HCT116 (cell line): ENCODE data around the gene GRK5. TPM values are rescaled to one million over a fixed set of nuclear protein-coding genes. Genes with fewer than 3 reads are reported as not detected.

Experiments
- ATAC-seq: fragments of 200-7000 bp; cut with Tn5 transposase; 2 replicates; pipeline ENCODE4 v1.9.1; 2020; ENCODE audit warnings: mild to moderate bottlenecking, moderate library complexity
- BruUV-seq: library from RNA; stranded (reverse); fragments of 400-500 nt; replicated peaks from 2 replicates; lab custom pipeline; 2021; lab: Mats Ljungman, UMichigan
- CTCF ChIA-PET: fragments of 300-600 bp; sonication (Branson Sonifier 250); formaldehyde crosslinking; loops from one replicate; lab custom pipeline; 2021; ENCODE audit warnings: antibody characterized with exemption; lab: Charles Lee
- POLR2A ChIA-PET: fragments of 300-600, 350-600 bp; sonication (Branson Sonifier 250); formaldehyde crosslinking; loops from one replicate; lab custom pipeline; 2021; ENCODE audit warnings: antibody characterized with exemption; lab: Charles Lee
- RAD21 ChIA-PET, 2 experiments: fragments of 300-600 bp; sonication (Branson Sonifier 250); formaldehyde crosslinking; loops; one replicate each; lab custom pipeline; 2023; ENCODE audit warnings: low total read pairs in 2 of 2; ENCODE audit not compliant: uncharacterized antibody in 2 of 2, unreplicated experiment in 2 of 2, low non-redundant PET in 1 of 2; lab: Charles Lee
- DNase-seq: peaks from one replicate; pipeline ENCODE4 v3.0.0-alpha.2; 2010; ENCODE audit warnings: low read depth, low spot score
- H2AFZ ChIP-seq: fragments of 200-600 bp; shearing (Covaris generic), sonication (generic); 2 replicates; pipeline ENCODE4 v1.6.1; 2017; ENCODE audit warnings: low read depth, mixed run types, mixed read lengths, antibody characterized with exemption, low read length; ENCODE audit not compliant: poor library complexity, severe bottlenecking
- H3K27ac ChIP-seq: 2 replicates; pipeline ENCODE4 v1.5.1; 2012; ENCODE audit warnings: low read depth, low read length
- H3K27me3 ChIP-seq: fragments of 200-600 bp; sonication (generic); 2 replicates; pipeline ENCODE4 v1.6.1; 2016; ENCODE audit warnings: mixed run types, low read length, mixed read lengths; ENCODE audit not compliant: insufficient read depth
- H3K36me3 ChIP-seq, 2 experiments: fragments of 200-500 bp in 1 of 2; fragments of 200-600 bp in 1 of 2; sonication (Bioruptor generic) in 1 of 2; sonication (generic) in 1 of 2; 2 replicates each; pipeline versions ENCODE4 v1.5.1 to v1.6.1; 2014 to 2016; ENCODE audit warnings: low read length in 2 of 2, inconsistent platforms in 1 of 2, mixed read lengths in 1 of 2, mixed run types in 1 of 2; ENCODE audit not compliant: insufficient read depth in 2 of 2, control insufficient read depth in 1 of 2
- H3K4me1 ChIP-seq, 2 experiments: fragments of 200-600 bp in 1 of 2; sonication (generic) in 1 of 2; 2 replicates each; pipeline versions ENCODE4 v1.5.1 to v1.6.1; 2012 to 2017; ENCODE audit warnings: low read length in 2 of 2, inconsistent platforms in 1 of 2, mild to moderate bottlenecking in 1 of 2, mixed read lengths in 1 of 2, mixed run types in 1 of 2, moderate library complexity in 1 of 2; ENCODE audit not compliant: insufficient read depth in 2 of 2, control insufficient read depth in 1 of 2
- H3K4me2 ChIP-seq: fragments of 200-600 bp; sonication (generic); 2 replicates; pipeline ENCODE4 v1.6.1; 2017; ENCODE audit warnings: mixed run types, low read length, mixed read lengths
- H3K4me3 ChIP-seq, 2 experiments: fragments of 200-600 bp in 1 of 2; sonication (generic) in 1 of 2; replicated peaks in 1 of 2; 2 replicates each; pipeline ENCODE4 v1.5.1; 2011 to 2016; ENCODE audit warnings: low read length in 2 of 2, control low read depth in 1 of 2, low read depth in 1 of 2, mild to moderate bottlenecking in 1 of 2, mixed read lengths in 1 of 2, mixed run types in 1 of 2
- H3K79me2 ChIP-seq: fragments of 200-600 bp; sonication (generic); 2 replicates; pipeline ENCODE4 v1.6.1; 2017; ENCODE audit warnings: mild to moderate bottlenecking, mixed run types, low read length, moderate library complexity, mixed read lengths; ENCODE audit not compliant: insufficient read depth
- H3K9ac ChIP-seq: fragments of 200-600 bp; sonication (generic); 2 replicates; pipeline ENCODE4 v1.6.1; 2016; ENCODE audit warnings: low read length, mixed read lengths
- H3K9me2 ChIP-seq: fragments of 200-600 bp; sonication (generic), shearing (Covaris generic); 2 replicates; pipeline ENCODE4 v1.6.1; 2017; ENCODE audit warnings: mixed run types, mild to moderate bottlenecking, moderate library complexity; ENCODE audit not compliant: insufficient read depth
- H3K9me3 ChIP-seq, 2 experiments: fragments of 200-500 bp in 1 of 2; fragments of 200-600 bp in 1 of 2; sonication (Bioruptor generic) in 1 of 2; sonication (generic) in 1 of 2; 2 replicates each; pipeline ENCODE4 v1.6.1; 2014 to 2017; ENCODE audit warnings: low read length in 2 of 2, mixed read lengths in 2 of 2, inconsistent platforms in 1 of 2, low read depth in 1 of 2, mild to moderate bottlenecking in 1 of 2, mixed run types in 1 of 2, moderate library complexity in 1 of 2; ENCODE audit not compliant: control insufficient read depth in 1 of 2, insufficient read depth in 1 of 2
- H4K20me1 ChIP-seq: fragments of 200-600 bp; sonication (generic), shearing (Covaris generic); 2 replicates; pipeline ENCODE4 v1.6.1; 2017; ENCODE audit warnings: mixed run types, mild to moderate bottlenecking, moderate library complexity; ENCODE audit not compliant: insufficient read depth
- CBX3 ChIP-seq: IDR thresholded peaks from 2 replicates; pipeline ENCODE4 v1.6.1; 2012; ENCODE audit warnings: low read depth
- RAD21 ChIP-seq: IDR thresholded peaks from 2 replicates; pipeline ENCODE4 v1.6.1; 2012; ENCODE audit warnings: low read depth, mild to moderate bottlenecking
- YY1 ChIP-seq: IDR thresholded peaks from 2 replicates; pipeline ENCODE4 v1.6.1; 2011; ENCODE audit warnings: low read length, low read depth, moderate library complexity, mild to moderate bottlenecking; ENCODE audit not compliant: insufficient replicate concordance; ENCODE audit errors: extremely low read depth
- intact Hi-C: fragments of 100-400 bp; cut with micrococcal nuclease; formaldehyde crosslinking; loops from 2 replicates; pipeline ENCODE4 v1.10.0; 2022
- total RNA-seq: library from RNA; stranded (reverse); gene quantifications from one replicate; pipeline ENCODE4 v1.2.1, GENCODE V29; 2021; ENCODE audit not compliant: unreplicated experiment
- TF ChIP-seq, protein P1 (sequence below): IDR thresholded peaks from 2 replicates; pipeline ENCODE4 v1.6.1; 2012

GRK5 gene
- total RNA-seq, 1 experiment from 2014 or later = 7.3 TPM

DNA sequence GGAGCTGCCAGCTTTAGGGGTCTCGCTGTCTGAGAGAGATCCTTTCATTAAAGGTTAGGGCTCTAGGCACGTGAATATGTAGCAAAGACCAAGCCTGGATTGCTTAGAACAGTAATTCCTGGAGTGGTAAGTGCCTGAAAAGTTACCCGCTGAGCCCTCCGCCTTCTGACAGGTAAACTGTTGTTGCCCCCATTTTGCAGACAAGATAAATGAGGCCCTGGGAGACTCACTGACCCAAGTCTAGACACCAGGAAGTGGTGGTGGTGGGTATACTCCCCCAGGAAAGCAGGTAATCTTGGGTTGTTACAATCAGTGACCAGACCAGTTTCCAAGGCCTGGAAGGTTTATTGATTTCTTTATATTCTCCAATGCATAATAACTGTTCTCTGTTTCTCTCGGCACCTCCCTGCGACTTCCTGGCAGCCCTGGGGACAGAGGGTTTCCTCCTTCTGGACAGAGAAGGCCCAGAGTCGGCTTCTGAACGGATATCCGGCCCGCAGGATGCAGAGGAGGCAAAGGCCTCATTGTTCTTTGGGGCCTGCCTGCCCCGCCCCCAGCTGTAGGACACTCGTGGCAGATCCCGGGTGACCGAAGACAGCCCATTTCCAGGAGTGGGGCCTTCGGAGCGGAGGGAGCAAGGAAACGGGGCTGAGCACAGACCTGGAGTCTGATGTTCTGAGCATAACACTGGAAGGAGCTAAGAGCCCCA, 1.3 kb upstream of the GRK5 start:
- TSS peak; percentile 88 for BruUV-seq
- ChIA-PET POLR2A (interaction anchor here (1.0 to 1.8 kb wide), 3 partner anchors 48 to 110 kb away, joined by 3 to 10 read pairs (median 4); no protein-coding TSS in a partner anchor), CTCF (interaction anchor here (0.8 to 4.3 kb wide), 17 partner anchors 7 to 332 kb away, joined by 3 to 37 read pairs (median 6); no protein-coding TSS in a partner anchor), RAD21 (interaction anchor here (0.7 to 2.4 kb wide), 7 partner anchors 65 to 284 kb away, joined by 3 to 12 read pairs (median 4); no protein-coding TSS in a partner anchor)
- peak overlapping the region; percentile 92 for H3K4me2 ChIP-seq
- no peak overlapping the region for H2AFZ ChIP-seq
- peaks cover 20 to 36% of the 10 kb centered on the region in 2 experiments; a peak in 3 of 4 replicates for H3K4me1 ChIP-seq
- intact Hi-C loops = loop anchor here (1.0 to 5.0 kb wide), 3 partner anchors 111 to 391 kb away; partner anchors contain the start of gene TIAL1
- H3K4me3 ChIP-seq = peak overlapping the region; percentile 48 to 69
- no peaks in the 10 kb centered on the region for H3K27me3 ChIP-seq
- H3K9ac ChIP-seq = peak overlapping the region; percentile 73
- no peak for TF ChIP-seq YY1
- TF ChIP-seq CBX3 = 0 out of 2 replicates have a peak, but pooled peaks have one; percentile 43
- TF ChIP-seq, protein P1, sequence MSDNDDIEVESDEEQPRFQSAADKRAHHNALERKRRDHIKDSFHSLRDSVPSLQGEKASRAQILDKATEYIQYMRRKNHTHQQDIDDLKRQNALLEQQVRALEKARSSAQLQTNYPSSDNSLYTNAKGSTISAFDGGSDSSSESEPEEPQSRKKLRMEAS = peak; percentile 32; the same call in 1 of the 2 replicates
- TF ChIP-seq RAD21 = 0 out of 2 replicates have a peak, but pooled peaks have one; percentile 4
- no peaks in the 10 kb centered on the region for H3K36me3 ChIP-seq
- no peaks in the 10 kb centered on the region for H3K79me2 ChIP-seq
- no peaks in the 10 kb centered on the region for H4K20me1 ChIP-seq
- no peaks in the 10 kb centered on the region for H3K9me2 ChIP-seq
- ATAC-seq = peak; percentile 15
- peak overlapping the region; percentile 84; the same call in 1 of the 2 replicates for H3K27ac ChIP-seq
- no peak for DNase-seq
- no peaks in the 10 kb centered on the region for H3K9me3 ChIP-seq
